ENCODE measurements around the gene MTA1. TPM values are rescaled to one million over a fixed set of nuclear protein-coding genes. Genes with fewer than 3 reads are reported as not detected.
A peak's percentile ranks its signal among the peaks of the same experiment; 100 is the strongest.

Gene MTA1
- total and polyA plus RNA-seq, 12 donors, result 11.8 to 270 (median 59.5) TPM

- Histone ChIP-seq H3K4me1 (replicated peaks in 1 of 2) (peaks cover 6 to 40% of the 10 kb centered on the region in 2 donors), H3K4me3 (no peak overlapping the region), H3K27ac (peak overlapping the region in 1 of 5 donors; percentile 54), H3K36me3 (replicated peaks in 1 of 2) (peaks cover 0 to 28% of the 10 kb centered on the region in 2 donors), H3K27me3 (no peaks in the 10 kb centered on the region), H3K9me3 (replicated peaks in 1 of 3) (no peaks in the 10 kb centered on the region)
- DNase-seq, result no peak
- WGBS, 4 donors, result 82 to 89% (median 85%) methylated on average over 22 to 54 of the region's 54 CpGs
- intact Hi-C loops (cut with DNase I), result no loop called here
- TF ChIP-seq POLR2A (IDR thresholded peaks at IDR 0.05) (no peak), CTCF (IDR thresholded peaks at IDR 0.05) (no peak)
These were observed 50.1 kb downstream of the MTA1 start for GRCh38 chr14:105469456-105470349.

GRCh38 chr14:105470350-105471296, 51.0 kb downstream of the MTA1 start:
- DNase-seq, result no peak
- 83 to 87% (median 85%) methylated on average over 29 to 34 of the region's 34 CpGs for WGBS, 4 donors
- Histone ChIP-seq H3K27me3 (no peaks in the 10 kb centered on the region), H3K27ac (peak overlapping the region in 2 of 5 donors; percentile 53 to 75), H3K4me1 (replicated peaks in 1 of 2) (peaks cover 6 to 47% of the 10 kb centered on the region in 2 donors), H3K9me3 (replicated peaks in 1 of 3) (no peaks in the 10 kb centered on the region), H3K4me3 (no peak overlapping the region), H3K36me3 (replicated peaks in 1 of 2) (peaks cover 0 to 19% of the 10 kb centered on the region in 2 donors)
- TF ChIP-seq CTCF (IDR thresholded peaks at IDR 0.05) (no peak), POLR2A (IDR thresholded peaks at IDR 0.05) (no peak)
- intact Hi-C loops (cut with DNase I), result no loop called here

- no peaks in the 10 kb centered on the region for H3K27me3 ChIP-seq
- H3K4me1 ChIP-seq (replicated peaks in 1 of 2), result peaks cover 6 to 50% of the 10 kb centered on the region in 2 donors
- intact Hi-C loops (cut with DNase I), result no loop called here
- no peaks in the 10 kb centered on the region for H3K9me3 ChIP-seq (replicated peaks in 1 of 3)
- peaks cover 0 to 16% of the 10 kb centered on the region in 2 donors for H3K36me3 ChIP-seq (replicated peaks in 1 of 2)
- DNase-seq, result no peak
- TF ChIP-seq POLR2A (IDR thresholded peaks at IDR 0.05) (no peak), CTCF (IDR thresholded peaks at IDR 0.05) (no peak)
- 34 to 58% (median 50%) methylated on average over 11 to 19 of the region's 19 CpGs; no CpG with 5 or more reads in 1 of the 4 donors for WGBS, 4 donors
- H3K27ac ChIP-seq, result peak overlapping the region in 2 of 5 donors; percentile 53 to 75
- H3K4me3 ChIP-seq, result no peak overlapping the region
These were observed 51.7 kb downstream of the MTA1 start for GRCh38 chr14:105471297-105471821.

Data from adrenal gland (tissue), 12 donors.